ENCODE results near the gene PTPN18. TPM values are rescaled to one million over a fixed set of nuclear protein-coding genes. Genes with fewer than 3 reads are reported as not detected.

PTPN18 gene
- total and polyA plus RNA-seq, 2 of the 4 experiments (the other 2 are of a cell fraction) = 9.7 to 15.5 TPM

- Histone ChIP-seq H3K14ac (replicated peaks; ENCODE audit: low read depth, low read length) (no peak overlapping the region), H2AK5ac (ENCODE audit: low read depth, low read length) (no peak overlapping the region), H2AK9ac (replicated peaks; ENCODE audit: low read depth, low read length, poor library complexity) (peak overlapping the region; percentile 3), H4K20me1 (ENCODE audit: insufficient read depth, low read length) (no peaks in the 10 kb centered on the region), H2BK20ac (ENCODE audit: low read depth, low read length) (no peak overlapping the region), H3K4me1 (ENCODE audit: control insufficient read depth, insufficient read depth, low read length) (no peaks in the 10 kb centered on the region; the same call in 1 of the 2 replicates), H3K27me3 (ENCODE audit: control insufficient read depth, insufficient read depth, low read length) (no peaks in the 10 kb centered on the region), H3K79me1 (ENCODE audit: low read depth in 1 of 2, low read length in 2 of 2) (peaks cover 8 to 19% of the 10 kb centered on the region in 2 experiments; a peak in 3 of 4 replicates), H3K4me2 (ENCODE audit: low read depth, low read length) (no peak overlapping the region), H3K56ac (ENCODE audit: extremely low read depth, insufficient read depth, low read length) (no peak overlapping the region), H3K27ac (ENCODE audit: insufficient read depth, low read length) (no peak overlapping the region), H3K9ac (ENCODE audit: low read depth, low read length) (no peak overlapping the region), H4K91ac (ENCODE audit: insufficient read depth, low read depth, low read length) (no peak overlapping the region), H2BK5ac (ENCODE audit: low read depth, low read length, poor library complexity, severe bottlenecking) (no peak overlapping the region), H4K5ac (ENCODE audit: low read depth, low read length) (no peak overlapping the region), H3K36me3 (ENCODE audit: control insufficient read depth, insufficient read depth, low read length) (no peaks in the 10 kb centered on the region), H2BK120ac (ENCODE audit: low read depth, low read length) (no peak overlapping the region), H3K18ac (ENCODE audit: low read depth, low read length) (no peak overlapping the region), H3K4ac (ENCODE audit: low read depth, low read length) (no peak overlapping the region), H2BK15ac (ENCODE audit: low read depth, low read length) (no peak overlapping the region), H3K4me3 (ENCODE audit: insufficient read depth, low read depth, low read length) (no peak overlapping the region), H3K23ac (ENCODE audit: low read depth, low read length) (no peak overlapping the region), H3K9me1 (ENCODE audit: insufficient read depth, low read length) (0 out of 2 replicates have a peak, but pooled peaks cover 9% of the 10 kb centered on the region), H2AFZ (replicated peaks; ENCODE audit: low read length, poor library complexity) (no peak overlapping the region), H4K8ac (ENCODE audit: low read depth in 2 of 2, low read length in 2 of 2) (no peak overlapping the region), H3K9me3 (ENCODE audit: control insufficient read depth, insufficient read depth, low read length) (no peaks in the 10 kb centered on the region)
- no TSS peak for BruUV-seq (replicated peaks)
- ChIA-PET CTCF (interaction anchor here (0.6 kb wide), 1 partner anchor 45 kb away, joined by 3 read pairs; no protein-coding TSS in a partner anchor), POLR2A (ENCODE audit: unreplicated experiment) (no interaction called here)
- whole genome bisulfite sequencing, 2 experiments (ENCODE audit: extremely low coverage in 2 of 2, insufficient read length in 1 of 2) = 93% methylated on average over 11 of the region's 33 CpGs; no CpG with 5 or more reads in 1 of the 2 experiments
- dilution Hi-C loops (cut with HindIII; ENCODE audit: low sequenced_read_pairs, unreplicated experiment) = no loop called here
- in situ Hi-C loops (cut with MboI; ENCODE audit: low sequenced_read_pairs) = loop anchor here (25.0 kb wide), 1 partner anchor 754 kb away; the partner anchor contains the start of gene PLEKHB2
- DNase-seq = no peak
- TF ChIP-seq MXI1 (IDR thresholded peaks at IDR 0.05; ENCODE audit: borderline replicate concordance, low read depth, low read length) (no peak), MAFK (IDR thresholded peaks at IDR 0.05; ENCODE audit: low read depth, low read length) (no peak), NFE2L2 (IDR thresholded peaks at IDR 0.05; ENCODE audit: low read depth, low read length) (no peak), ELK1 (IDR thresholded peaks at IDR 0.05; ENCODE audit: borderline replicate concordance, low read depth, low read length) (no peak), BHLHE40 (IDR thresholded peaks at IDR 0.05; ENCODE audit: low read depth, low read length) (no peak), MAZ (IDR thresholded peaks at IDR 0.05; ENCODE audit: borderline replicate concordance, low read depth, low read length) (no peak), RAD21 (IDR thresholded peaks at IDR 0.05; ENCODE audit: low read length) (no peak)
- ATAC-seq (ENCODE audit: low read depth) = no peak
- intact Hi-C loops (cut with micrococcal nuclease) = no loop called here
These were observed 2.8 kb downstream of the PTPN18 start for GRCh38 chr2:130358420-130359350.

Measured in IMR-90 (cell line).